ENCODE data around the gene TAS2R40. TPM values are rescaled to one million over a fixed set of nuclear protein-coding genes. Genes with fewer than 3 reads are reported as not detected.
"Not testable (repeated sequence)": the region's sequence is repeated elsewhere in the genome, so short reads cannot be mapped to it uniquely, and the experiment has no call there.

Gene TAS2R40
- total RNA-seq, 1 donor from 2014 or later, result not detected

DNA sequence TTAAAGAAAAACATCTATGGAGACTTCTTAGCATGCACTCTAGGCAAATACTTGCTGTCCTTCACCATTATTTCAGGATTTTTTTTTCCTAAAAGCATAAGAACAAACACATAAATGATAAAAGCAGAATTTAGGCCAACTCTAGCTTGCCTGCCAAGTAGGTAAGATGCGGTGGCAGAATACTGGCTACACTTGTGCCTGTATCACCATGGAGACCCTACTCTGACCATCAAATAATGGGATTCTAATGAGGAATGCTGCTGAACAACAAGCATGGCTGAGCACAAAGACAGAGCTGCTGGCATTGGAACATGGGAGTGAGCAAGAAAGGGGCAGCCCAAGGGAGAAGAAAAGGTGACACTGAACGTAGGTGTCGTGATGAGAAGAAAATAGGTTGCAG is 18.5 kb upstream of the TAS2R40 start:
- H3K4me3 ChIP-seq (ENCODE audit: low read depth, low read length), result no peak overlapping the region
- no peak for DNase-seq (ENCODE audit: low read depth)

DNA sequence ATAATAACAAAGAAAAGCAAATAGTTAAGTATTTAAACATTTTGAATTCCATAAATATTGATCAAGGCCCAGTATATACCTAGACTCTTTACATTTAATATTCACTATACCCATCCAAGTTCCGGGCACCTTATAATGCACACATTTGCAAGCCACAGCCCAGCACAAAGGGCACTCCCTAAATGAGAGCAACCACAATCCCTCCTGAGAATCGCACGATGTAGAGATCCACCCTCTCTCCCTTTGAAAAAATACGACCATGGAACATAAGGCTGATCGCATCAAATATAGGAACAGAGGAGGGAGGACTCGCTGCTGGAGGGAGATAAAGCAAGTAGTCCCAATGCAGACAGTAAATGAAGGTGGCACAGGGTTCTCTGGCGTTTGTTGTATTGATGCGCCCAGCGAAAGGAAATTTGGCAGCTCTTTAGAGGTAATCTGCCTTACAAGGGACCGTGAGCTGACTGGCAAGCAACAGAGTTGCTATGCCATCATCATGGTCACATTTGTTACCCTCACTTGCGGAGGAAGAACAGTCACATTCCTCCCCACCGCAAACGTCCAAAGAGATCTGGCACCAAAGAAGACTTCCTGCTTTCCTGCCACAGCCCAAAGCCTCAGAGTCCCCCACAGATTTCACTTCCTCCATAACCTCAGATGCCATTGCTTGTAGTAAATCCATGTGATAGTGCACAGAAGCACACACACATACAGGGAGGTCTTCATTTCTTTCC is 16.1 kb upstream of the TAS2R40 start:
- TF ChIP-seq, protein P1, sequence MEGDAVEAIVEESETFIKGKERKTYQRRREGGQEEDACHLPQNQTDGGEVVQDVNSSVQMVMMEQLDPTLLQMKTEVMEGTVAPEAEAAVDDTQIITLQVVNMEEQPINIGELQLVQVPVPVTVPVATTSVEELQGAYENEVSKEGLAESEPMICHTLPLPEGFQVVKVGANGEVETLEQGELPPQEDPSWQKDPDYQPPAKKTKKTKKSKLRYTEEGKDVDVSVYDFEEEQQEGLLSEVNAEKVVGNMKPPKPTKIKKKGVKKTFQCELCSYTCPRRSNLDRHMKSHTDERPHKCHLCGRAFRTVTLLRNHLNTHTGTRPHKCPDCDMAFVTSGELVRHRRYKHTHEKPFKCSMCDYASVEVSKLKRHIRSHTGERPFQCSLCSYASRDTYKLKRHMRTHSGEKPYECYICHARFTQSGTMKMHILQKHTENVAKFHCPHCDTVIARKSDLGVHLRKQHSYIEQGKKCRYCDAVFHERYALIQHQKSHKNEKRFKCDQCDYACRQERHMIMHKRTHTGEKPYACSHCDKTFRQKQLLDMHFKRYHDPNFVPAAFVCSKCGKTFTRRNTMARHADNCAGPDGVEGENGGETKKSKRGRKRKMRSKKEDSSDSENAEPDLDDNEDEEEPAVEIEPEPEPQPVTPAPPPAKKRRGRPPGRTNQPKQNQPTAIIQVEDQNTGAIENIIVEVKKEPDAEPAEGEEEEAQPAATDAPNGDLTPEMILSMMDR (IDR thresholded peaks at IDR 0.05; ENCODE audit: insufficient read depth, low read length, poor library complexity, severe bottlenecking), result no peak
- no peak overlapping the region for H3K4me3 ChIP-seq (ENCODE audit: low read depth, low read length)
- no peaks in the 10 kb centered on the region for H3K36me3 ChIP-seq (ENCODE audit: control insufficient read depth, insufficient read depth, low read length)
- no peak for DNase-seq (ENCODE audit: low read depth)
- H3K27me3 ChIP-seq (ENCODE audit: control insufficient read depth, insufficient read depth, low read length), result no peaks in the 10 kb centered on the region

More for the DNA sequence above, 18.5 kb upstream of the TAS2R40 start:
- Histone ChIP-seq H3K27me3 (ENCODE audit: control insufficient read depth, insufficient read depth, low read length) (no peaks in the 10 kb centered on the region), H3K36me3 (ENCODE audit: control insufficient read depth, insufficient read depth, low read length) (no peaks in the 10 kb centered on the region)
- TF ChIP-seq, protein P1 (IDR thresholded peaks at IDR 0.05; ENCODE audit: insufficient read depth, low read length, poor library complexity, severe bottlenecking), result no peak

DNA sequence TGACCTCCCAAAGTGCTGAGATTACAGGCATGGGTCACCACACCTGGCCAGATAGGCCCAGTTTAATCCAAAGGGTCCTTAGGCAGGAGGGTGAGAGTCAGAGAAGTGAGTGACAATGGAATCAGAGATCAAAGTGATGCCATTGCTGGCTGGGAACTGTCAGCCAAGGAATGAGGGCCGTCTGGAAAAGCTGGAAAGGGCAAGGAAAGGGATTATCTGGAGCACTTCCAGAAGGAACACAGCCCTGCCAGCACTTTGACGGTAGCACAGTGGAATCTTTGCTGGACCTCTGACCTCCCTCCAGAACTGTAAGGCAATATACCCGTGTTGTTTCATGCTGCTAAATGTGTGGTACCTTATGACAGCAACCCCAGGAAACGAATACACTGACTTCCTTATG is 11.3 kb upstream of the TAS2R40 start:
- H3K4me3 ChIP-seq (ENCODE audit: low read depth, low read length), result no peak overlapping the region
- TF ChIP-seq, protein P1 (IDR thresholded peaks at IDR 0.05; ENCODE audit: insufficient read depth, low read length, poor library complexity, severe bottlenecking), result no peak
- no peak for DNase-seq (ENCODE audit: low read depth)
- no peaks in the 10 kb centered on the region for H3K27me3 ChIP-seq (ENCODE audit: control insufficient read depth, insufficient read depth, low read length)
- H3K36me3 ChIP-seq (ENCODE audit: control insufficient read depth, insufficient read depth, low read length), result no peaks in the 10 kb centered on the region

DNA sequence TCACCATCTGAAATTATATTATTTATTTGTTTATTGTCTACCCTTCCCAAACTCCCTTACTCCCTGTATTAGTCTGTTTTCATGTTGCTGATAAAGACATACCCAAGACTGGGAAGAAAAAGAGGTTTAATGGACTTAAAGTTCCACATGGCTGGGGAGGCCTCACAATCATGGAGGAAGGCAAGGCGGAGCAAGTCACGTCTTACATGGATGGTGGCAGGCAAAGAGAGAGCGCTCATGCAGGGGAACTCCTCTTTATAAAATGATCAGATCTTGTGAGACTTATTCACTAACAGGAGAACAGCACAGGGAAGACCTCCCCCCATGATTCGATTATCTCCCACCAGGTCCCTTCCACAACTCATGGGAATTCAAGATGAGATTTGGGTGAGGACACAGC is 8.4 kb upstream of the TAS2R40 start:
- not testable (repeated sequence) for H3K27me3 ChIP-seq (ENCODE audit: control insufficient read depth, insufficient read depth, low read length); H3K36me3 ChIP-seq (ENCODE audit: control insufficient read depth, insufficient read depth, low read length); DNase-seq (ENCODE audit: low read depth); H3K4me3 ChIP-seq (ENCODE audit: low read depth, low read length)

DNA sequence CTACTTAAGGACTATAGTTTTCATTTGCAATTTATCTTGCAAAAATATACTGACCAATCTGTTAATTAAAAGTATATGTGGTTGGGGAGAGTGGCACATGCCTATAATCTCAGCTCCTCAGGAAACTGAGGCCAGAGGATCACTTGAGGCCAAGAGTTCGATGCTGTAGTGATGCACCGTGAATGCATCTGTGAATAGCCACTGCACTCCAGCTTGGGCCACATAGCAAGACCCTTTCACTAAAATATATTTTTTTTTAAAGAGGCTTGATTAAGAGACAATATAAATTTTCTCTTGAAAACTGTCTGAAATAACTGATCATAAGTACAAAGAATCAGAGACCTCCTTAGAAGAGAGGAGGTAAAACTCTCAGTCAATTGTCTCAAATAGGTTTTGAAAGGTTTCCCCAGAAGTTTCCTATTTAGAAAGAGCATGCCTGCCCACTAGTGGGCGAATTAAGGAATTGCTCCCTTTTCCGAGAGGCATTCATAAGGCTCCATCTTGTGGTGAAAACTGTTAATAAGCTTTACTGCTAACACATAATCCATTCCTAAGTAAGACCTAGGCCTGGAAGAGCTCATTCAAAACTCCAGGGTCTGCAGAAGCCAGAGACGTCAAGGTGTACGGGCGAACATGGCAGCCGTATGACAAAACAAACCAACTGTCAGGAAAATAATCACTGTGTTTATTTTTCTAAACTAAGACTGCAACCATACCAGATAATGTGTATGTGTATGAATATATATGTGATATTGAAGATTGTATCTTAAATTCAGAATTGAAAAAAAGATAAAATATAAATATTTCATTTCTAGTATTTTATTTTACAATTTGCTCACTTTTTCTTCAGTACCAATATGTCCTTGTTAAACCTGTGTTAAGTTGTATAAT is 6.8 kb upstream of the TAS2R40 start:
- TF ChIP-seq, protein P1 (IDR thresholded peaks at IDR 0.05; ENCODE audit: insufficient read depth, low read length, poor library complexity, severe bottlenecking), result peak; percentile 100
- DNase-seq (ENCODE audit: low read depth), result peak; percentile 32

DNA sequence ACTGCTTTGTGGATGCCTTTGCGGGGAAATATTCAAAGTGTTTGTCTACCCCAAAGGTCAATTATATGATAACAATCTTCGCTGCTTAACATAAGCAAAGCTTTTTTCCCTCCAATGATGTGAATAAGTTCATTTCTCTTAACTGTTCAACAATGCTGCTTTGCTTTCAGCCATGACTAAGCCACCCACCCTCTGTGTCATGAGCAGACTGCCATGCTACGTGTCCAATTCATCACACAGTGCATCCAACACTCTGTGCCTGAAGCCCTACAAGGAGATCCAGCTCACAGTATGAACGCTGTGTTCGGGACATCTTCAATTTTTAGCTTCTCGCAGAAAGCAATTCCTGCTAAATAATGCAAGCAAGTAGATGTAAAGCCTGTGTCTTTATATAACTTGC is 5.7 kb upstream of the TAS2R40 start:
- TF ChIP-seq, protein P1 (IDR thresholded peaks at IDR 0.05; ENCODE audit: insufficient read depth, low read length, poor library complexity, severe bottlenecking), result no peak
- Histone ChIP-seq H3K27me3 (ENCODE audit: control insufficient read depth, insufficient read depth, low read length) (no peaks in the 10 kb centered on the region), H3K4me3 (ENCODE audit: low read depth, low read length) (no peak overlapping the region), H3K36me3 (ENCODE audit: control insufficient read depth, insufficient read depth, low read length) (no peaks in the 10 kb centered on the region)
- DNase-seq (ENCODE audit: low read depth), result no peak

More for the DNA sequence above, 6.8 kb upstream of the TAS2R40 start:
- Histone ChIP-seq H3K36me3 (ENCODE audit: control insufficient read depth, insufficient read depth, low read length) (no peaks in the 10 kb centered on the region), H3K4me3 (ENCODE audit: low read depth, low read length) (no peak overlapping the region), H3K27me3 (ENCODE audit: control insufficient read depth, insufficient read depth, low read length) (no peaks in the 10 kb centered on the region)
